Measurements from ENCODE around the gene RILPL1.
A peak's percentile ranks its signal among the peaks of the same experiment; 100 is the strongest.
"Not testable (repeated sequence)": the region's sequence is repeated elsewhere in the genome, so short reads cannot be mapped to it uniquely, and the experiment has no call there.

RILPL1 gene

GRCh38 chr12:123533672-123534643, at the start of gene RILPL1:
Gene RILPL1, minus strand, starts transcription at chr12:123533719. Its CDS starts 237 bp downstream, at chr12:123533482.
- no peak for DNase-seq (ENCODE audit: low read depth)

GRCh38 chr12:123580772-123581171, 47.3 kb upstream of the RILPL1 start:
- no peak for DNase-seq (ENCODE audit: low read depth)

- DNase-seq (ENCODE audit: low read depth): not testable (repeated sequence)
Observed at GRCh38 chr12:123578829-123579228, 45.3 kb upstream of the RILPL1 start.

GRCh38 chr12:123578243-123578642, 44.7 kb upstream of the RILPL1 start:
- no peak for DNase-seq (ENCODE audit: low read depth)

GRCh38 chr12:123576611-123577010, 43.1 kb upstream of the RILPL1 start:
- DNase-seq (ENCODE audit: low read depth): no peak

- DNase-seq (ENCODE audit: low read depth): no peak
Observed at GRCh38 chr12:123573870-123574269, 40.4 kb upstream of the RILPL1 start.

- DNase-seq (ENCODE audit: low read depth): no peak
Observed at GRCh38 chr12:123572391-123572790, 38.9 kb upstream of the RILPL1 start.

- DNase-seq (ENCODE audit: low read depth): peak; percentile 79
Observed at GRCh38 chr12:123571343-123571813, 37.9 kb upstream of the RILPL1 start.

- DNase-seq (ENCODE audit: low read depth): no peak
Observed at GRCh38 chr12:123559468-123559867, 25.9 kb upstream of the RILPL1 start.

- DNase-seq (ENCODE audit: low read depth): not testable (repeated sequence)
Observed at GRCh38 chr12:123558487-123558886, 25.0 kb upstream of the RILPL1 start.

- not testable (repeated sequence) for DNase-seq (ENCODE audit: low read depth)
Observed at GRCh38 chr12:123554843-123555242, 21.3 kb upstream of the RILPL1 start.

GRCh38 chr12:123554136-123554535, 20.6 kb upstream of the RILPL1 start:
- DNase-seq (ENCODE audit: low read depth): not testable (repeated sequence)

GRCh38 chr12:123550700-123551099, 17.2 kb upstream of the RILPL1 start:
- no peak for DNase-seq (ENCODE audit: low read depth)

GRCh38 chr12:123548107-123548506, 14.6 kb upstream of the RILPL1 start:
- DNase-seq (ENCODE audit: low read depth): no peak

- DNase-seq (ENCODE audit: low read depth): peak; percentile 19
Observed at GRCh38 chr12:123546281-123546680, 12.8 kb upstream of the RILPL1 start.

- DNase-seq (ENCODE audit: low read depth): no peak
Observed at GRCh38 chr12:123543541-123543940, 10.0 kb upstream of the RILPL1 start.

GRCh38 chr12:123540899-123541662, 7.6 kb upstream of the RILPL1 start:
- no peak for DNase-seq (ENCODE audit: low read depth)

- not testable (repeated sequence) for DNase-seq (ENCODE audit: low read depth)
Observed at GRCh38 chr12:123535952-123536351, 2.4 kb upstream of the RILPL1 start.

- DNase-seq (ENCODE audit: low read depth): no peak
Observed at GRCh38 chr12:123532808-123533649, 490 bp downstream of the RILPL1 start.

GRCh38 chr12:123532019-123532418, 1.5 kb downstream of the RILPL1 start:
- DNase-seq (ENCODE audit: low read depth): no peak

GRCh38 chr12:123531091-123531490, 2.4 kb downstream of the RILPL1 start:
- no peak for DNase-seq (ENCODE audit: low read depth)

GRCh38 chr12:123530668-123531067, 2.9 kb downstream of the RILPL1 start:
- no peak for DNase-seq (ENCODE audit: low read depth)

All from amniotic epithelial cell (primary cell).